ENCODE results near the gene FHL1.

FHL1 gene

GRCh38 chrX:136260776-136261175 is 113.4 kb downstream of the FHL1 start:
- TF ChIP-seq CTCF (IDR thresholded peaks at IDR 0.05; ENCODE audit: borderline replicate concordance, insufficient read depth, low read depth, low read length): no peak
- H3K4me3 ChIP-seq (ENCODE audit: low read depth, low read length): no peak overlapping the region

Measured in GM12875 (cell line).